Glomerular visceral epithelial cell (primary cell): ENCODE data around the gene ATXN1L.
"Not testable (repeated sequence)": the region's sequence is repeated elsewhere in the genome, so short reads cannot be mapped to it uniquely, and the experiment has no call there.

Experiments used
- DNase-seq: peaks from one replicate; pipeline ENCODE4 v3.0.0-alpha.2; 2016; ENCODE audit errors: extremely low spot score

ATXN1L gene, protein sequence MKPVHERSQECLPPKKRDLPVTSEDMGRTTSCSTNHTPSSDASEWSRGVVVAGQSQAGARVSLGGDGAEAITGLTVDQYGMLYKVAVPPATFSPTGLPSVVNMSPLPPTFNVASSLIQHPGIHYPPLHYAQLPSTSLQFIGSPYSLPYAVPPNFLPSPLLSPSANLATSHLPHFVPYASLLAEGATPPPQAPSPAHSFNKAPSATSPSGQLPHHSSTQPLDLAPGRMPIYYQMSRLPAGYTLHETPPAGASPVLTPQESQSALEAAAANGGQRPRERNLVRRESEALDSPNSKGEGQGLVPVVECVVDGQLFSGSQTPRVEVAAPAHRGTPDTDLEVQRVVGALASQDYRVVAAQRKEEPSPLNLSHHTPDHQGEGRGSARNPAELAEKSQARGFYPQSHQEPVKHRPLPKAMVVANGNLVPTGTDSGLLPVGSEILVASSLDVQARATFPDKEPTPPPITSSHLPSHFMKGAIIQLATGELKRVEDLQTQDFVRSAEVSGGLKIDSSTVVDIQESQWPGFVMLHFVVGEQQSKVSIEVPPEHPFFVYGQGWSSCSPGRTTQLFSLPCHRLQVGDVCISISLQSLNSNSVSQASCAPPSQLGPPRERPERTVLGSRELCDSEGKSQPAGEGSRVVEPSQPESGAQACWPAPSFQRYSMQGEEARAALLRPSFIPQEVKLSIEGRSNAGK

DNA sequence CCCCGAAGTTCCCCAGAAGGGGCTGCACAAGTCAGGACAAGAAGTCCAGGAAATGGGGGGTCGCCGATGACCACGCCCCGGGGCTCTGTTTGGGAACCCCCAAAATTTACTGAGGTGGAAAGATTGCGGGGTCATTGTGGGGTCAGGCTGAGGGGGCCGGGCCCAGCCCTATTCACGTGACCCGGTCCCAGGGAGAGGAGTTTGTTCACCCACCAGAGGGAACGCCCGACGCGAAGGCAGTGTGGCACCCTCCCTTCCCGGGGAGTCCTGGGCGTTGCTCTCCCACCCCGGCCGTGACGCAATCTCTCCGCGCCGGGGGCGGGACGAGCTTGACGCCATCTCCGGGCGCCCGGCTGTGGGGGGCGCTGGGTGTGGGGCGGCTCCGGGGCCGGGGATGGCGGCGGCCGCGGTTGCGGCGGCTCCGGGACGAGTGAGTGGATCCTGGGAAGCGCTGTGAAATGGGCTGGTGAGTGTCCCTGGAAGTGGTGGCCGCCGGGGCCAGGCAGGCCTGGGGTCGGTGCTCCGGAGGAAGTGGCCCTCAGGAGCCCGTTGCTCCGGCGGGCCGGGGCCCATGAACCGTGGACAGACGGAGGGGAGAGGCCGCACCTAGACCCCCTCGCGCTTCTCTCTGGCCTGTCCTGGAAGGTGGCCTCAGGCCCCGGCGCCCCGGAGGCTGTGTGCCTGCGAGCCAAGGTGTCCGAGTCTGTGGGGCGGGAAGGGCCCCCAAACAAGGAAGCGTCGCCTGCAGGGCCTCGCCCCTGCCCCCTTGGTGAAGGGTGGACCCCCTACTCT is at the start of gene ATXN1L:
ATXN1L (plus strand) TSS at position 338 of the 792 bp plus-strand sequence. CDS start 3,765 bp downstream, outside the sequence.
- DNase-seq = peak; percentile 90

DNA sequence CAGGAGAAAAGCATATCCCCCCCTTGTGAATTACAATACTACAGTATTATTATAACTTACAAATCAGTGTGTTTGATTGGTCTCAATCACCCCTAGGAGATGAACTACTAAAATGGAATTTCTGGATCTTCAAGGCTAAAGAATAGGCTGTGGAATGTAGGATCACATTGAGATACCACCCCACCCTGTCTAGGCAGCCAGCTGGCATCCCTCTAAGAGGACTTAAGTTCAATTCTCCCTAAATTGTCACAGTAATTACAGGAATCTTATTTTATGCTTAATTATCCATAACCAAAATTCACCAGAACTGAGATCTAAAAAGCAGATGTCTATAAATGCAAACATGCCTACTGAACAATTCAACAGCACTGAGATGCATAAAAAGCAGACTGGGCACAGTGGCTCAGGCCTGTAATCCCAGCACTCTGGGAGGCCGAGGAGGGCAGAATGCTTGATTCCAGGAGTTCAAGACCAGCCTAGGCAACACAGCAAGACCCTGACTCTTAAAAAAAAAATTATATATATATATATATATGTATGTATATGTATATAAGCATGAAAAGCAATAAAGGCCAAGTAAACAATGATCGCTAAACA is 49.2 kb upstream of the ATXN1L start:
- DNase-seq = no peak

DNA sequence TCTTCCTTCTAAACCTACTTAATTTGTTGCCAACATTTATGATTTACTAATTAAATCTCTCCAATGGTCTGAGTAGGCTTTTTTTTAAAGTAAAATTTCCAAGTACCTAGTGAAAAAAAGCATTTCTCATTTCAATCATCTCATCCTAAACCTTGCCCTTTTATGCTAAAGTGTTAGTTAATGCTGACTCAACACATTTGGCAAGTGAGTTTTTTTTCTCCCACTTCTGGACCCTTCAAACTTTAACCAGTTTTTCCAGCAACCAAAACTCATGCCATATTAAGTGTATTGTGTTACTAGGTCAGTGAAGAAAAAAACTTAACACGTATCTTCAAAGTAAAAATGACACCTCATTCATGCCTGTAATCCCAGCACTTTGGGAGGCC is 42.5 kb upstream of the ATXN1L start:
- no peak for DNase-seq

DNA sequence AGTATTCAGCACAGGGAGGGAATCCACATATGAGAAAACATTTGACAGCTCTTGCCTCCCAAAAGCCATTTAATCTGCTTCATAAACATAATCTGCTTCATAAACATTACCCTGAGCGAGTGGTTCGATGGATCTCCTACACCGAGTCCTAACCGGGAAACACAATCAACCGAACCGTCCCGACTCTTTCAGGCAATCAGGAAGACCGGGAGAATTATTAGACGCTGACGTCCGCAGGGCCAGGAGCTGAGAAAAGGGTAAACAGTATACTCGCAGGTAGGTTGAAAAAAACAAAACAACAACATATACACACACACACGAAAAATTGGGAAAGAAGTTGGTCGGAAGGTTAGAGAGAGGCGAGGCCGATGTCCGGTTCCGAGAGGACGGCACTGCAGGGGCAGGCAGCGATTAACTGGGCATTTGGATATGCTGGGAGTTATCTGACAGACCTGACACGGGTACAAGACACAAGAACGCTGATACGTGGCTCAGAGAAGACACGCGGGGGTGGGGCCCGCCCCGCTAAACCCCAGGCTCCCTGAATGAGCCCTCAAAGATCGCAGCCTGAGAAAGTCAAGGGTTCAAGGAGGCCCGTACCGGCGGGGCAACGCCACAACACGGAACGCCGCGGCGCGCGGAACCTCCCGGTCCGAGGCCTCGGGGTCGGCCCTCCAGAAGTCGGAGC is 37.7 kb upstream of the ATXN1L start:
- peak; percentile 25 for DNase-seq

DNA sequence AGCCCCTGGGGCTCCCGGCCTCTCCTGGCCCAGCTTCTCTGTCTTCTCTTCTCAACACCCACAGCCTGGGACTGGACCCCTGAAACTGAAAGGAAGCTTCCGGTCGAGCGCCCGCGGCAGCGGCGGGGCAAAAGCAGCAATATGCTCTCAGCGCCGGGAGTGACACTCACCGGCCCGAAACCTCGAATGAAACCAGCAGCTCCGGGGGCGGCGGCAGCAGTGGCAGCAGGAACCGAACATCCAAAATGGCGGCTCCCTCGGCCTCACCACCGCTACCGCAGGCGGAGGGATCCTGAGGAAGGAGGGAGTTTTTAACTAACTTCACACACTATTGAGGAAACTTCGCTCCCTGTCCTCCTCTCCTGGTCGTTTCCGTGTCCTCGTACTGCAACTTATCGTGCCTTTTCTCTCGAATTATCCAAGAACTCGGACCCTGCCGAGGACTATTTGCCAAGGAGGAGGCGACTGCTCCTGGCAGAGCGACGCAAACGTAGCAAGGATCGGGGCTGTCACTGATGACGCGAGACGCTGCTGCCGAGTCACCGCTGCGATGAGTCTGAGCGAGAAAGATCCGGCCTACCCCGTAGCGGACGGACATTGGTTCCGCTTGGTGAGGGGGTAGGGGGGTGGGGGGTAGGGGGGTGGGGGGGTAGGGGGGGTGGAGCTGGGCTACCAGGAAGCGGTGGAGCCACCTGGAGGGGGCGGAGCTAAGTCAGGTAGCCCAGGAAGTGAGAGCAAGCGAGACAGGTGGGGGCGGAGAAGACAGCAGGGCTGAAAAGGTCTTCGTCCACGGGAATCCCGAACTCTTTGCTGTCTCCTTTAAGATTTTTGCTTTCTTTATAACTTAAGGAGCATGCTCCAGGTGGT is 37.0 kb upstream of the ATXN1L start, which contains the start of gene AP1G1:
AP1G1 (minus strand) TSS at position 242 of the 867 bp plus-strand sequence. CDS start 19,355 bp downstream, outside the sequence.
- peak; percentile 94 for DNase-seq

DNA sequence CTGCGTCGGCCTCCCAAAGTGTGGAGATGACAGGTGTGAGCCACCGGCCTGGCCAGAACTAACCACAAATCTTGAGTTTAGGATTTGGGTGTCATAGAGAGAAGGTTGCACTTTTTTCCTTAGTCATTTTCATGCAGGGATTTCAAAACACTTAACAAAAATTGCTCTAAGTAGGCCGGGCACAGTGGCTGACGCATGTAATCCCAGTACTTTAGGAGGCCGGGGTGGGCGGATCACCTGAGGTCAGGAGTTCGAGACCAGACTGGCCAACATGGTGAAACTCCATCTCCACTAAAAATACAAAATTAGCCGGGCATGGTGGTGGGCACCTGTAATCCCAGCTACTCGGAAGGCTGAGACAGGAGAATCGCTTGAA is 35.6 kb upstream of the ATXN1L start:
- DNase-seq = not testable (repeated sequence)

DNA sequence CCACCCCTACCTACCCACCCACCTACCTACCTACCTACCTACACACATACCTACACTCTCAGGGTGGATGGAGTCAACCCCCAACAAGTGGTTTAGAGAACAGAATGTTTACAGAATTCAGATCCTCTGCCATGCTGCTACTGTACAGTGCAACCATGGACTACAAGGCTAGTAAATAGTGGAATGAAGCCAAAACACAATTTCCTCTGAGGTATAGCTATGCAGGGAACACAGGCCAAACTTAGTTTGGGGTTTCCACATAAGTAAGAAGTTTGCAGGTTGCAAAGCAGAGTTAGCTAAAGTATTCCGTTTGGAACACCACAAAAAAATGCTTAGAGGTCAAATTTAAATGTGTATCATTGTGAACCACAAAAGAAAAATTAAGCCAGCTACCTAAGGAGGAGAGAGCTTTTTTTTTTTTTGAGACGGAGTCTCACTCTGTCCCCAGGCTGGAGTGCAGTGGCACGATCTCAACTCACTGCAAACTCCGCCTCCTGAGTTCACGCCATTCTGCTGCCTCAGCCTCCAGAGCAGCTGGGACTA is 34.4 kb upstream of the ATXN1L start:
- no peak for DNase-seq

DNA sequence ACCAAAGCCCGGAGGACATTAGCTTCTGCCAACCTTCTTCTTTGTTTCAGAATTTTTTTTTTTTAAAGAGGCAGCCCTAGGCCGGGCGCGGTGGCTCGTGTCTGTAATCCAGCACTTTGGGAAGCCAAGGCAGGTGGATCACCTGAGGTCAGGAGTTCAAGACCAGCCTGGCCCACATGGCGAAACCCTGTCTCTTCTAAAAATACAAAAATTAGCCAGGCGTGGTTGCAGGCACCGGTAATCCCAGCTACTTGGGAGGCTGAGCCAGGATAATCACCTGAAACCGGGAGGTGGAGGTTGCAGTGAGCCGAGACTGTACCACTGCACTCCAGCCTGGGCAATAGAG is 28.6 kb upstream of the ATXN1L start:
- DNase-seq = not testable (repeated sequence)

DNA sequence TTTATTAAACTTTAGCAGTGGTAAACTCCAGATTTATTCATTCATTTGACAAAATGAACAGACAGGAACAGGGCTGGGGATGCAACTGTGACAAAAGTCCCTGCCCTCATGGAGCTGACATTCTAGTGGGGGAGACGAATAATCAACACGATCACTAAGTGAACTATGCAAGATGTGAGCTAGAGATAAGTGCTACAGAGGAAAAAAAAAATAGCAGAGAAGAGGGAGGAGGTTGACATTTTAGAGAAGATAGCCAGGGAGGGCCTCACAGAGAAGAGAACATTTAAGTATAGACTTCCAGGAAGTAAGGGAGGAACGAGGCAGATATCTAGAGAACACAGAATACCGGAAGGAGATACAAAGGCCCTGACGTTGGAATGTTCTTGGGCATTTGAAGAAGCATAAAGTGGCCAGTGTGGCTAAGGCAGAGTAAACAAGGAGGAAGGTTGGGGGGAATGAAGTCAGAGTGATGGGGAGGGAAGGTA is 19.2 kb upstream of the ATXN1L start:
- DNase-seq = no peak

DNA sequence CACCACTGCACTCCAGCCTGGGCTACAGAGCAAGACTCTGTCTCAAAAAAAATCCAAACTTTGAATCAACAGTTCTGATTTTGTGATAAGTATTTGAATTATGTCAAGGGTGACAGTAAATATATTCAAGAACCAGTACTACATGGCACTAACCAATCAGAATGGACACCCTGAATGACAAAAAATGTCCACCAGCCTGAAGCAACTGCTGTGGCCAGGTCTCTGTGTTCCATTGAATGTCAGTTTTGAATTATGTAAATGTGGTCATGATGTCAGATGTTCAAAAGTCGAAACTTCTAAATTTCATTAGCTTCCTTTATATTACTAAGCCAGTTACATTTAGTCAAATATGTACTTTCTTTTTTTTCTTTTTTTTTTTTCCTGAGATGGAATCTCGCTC is 15.4 kb upstream of the ATXN1L start:
- no peak for DNase-seq

DNA sequence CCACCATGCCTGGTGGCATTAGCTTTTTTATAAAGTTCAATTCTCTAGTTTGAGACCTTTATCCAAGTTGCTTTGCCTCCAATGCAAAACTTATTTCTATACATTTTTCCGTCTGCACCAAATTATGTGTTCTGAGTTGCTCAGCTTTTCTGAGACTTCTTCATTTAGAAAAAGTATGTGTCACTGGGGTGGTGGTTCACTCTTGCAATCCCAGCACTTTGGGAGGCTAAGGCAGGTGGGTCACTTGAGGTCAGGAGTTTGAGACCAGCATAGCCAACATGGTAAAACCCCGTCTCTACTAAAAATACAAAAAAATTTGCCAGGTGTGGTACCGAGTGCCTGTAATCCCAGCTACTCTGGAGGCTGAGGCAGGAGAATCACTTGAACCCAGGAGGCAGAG is 14.1 kb upstream of the ATXN1L start:
- DNase-seq = not testable (repeated sequence)

DNA sequence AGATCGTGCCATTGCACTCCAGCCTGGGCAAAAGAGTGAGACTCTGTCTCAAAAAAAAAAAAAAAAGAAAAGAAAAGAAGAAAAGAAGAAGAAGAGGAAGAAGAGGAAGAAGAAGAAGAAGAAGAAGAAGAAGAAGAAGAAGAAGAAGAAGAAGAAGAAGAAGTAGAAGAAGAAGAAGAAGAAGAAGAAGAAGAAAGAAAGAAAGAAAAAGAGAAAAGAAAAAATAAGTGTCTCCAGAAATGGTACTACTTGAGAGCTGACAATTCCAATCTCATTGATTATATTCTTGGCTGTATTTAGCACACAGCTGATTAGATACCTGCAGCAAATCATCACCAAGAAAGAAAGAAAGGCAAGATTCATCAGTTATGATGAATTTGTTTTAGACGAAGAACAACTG is 13.7 kb upstream of the ATXN1L start:
- DNase-seq = not testable (repeated sequence)

DNA sequence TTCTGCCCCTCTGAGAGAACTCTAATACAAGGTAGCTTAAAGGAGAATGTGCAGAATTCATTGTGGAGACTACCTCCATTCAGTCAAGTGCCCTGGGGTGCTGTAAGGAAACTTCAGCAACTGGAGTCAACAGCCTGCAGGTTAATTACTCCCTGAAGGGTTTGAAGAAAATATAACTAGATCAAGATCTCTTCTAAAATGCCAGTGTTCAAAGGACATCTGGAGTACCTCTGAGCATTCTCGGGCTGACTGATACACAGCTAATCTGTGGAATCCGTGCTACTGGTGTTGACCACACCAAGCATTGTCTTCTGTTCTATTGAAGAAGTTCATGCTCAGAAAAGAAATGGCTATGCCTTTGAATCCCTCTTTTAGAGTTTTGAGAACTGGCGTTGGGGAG is 11.5 kb upstream of the ATXN1L start:
- DNase-seq = no peak

DNA sequence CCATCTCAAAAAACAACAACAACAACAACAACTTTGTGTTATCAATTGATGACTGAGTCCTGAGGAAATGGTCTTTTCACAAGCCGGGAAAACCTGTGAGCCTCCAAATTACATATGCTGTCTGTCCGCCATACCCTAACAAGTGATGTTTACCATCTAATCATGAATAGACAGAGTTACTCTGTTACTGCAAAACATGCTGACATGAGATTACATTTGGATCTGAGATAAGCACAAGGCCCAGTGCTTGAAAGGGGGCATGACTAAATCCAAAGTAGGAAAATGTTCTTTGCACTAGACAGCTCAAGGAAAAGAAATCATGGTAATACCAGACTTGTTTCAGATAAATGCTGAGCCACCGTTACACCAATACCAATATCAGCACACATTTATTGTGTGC is 8.6 kb upstream of the ATXN1L start:
- no peak for DNase-seq

DNA sequence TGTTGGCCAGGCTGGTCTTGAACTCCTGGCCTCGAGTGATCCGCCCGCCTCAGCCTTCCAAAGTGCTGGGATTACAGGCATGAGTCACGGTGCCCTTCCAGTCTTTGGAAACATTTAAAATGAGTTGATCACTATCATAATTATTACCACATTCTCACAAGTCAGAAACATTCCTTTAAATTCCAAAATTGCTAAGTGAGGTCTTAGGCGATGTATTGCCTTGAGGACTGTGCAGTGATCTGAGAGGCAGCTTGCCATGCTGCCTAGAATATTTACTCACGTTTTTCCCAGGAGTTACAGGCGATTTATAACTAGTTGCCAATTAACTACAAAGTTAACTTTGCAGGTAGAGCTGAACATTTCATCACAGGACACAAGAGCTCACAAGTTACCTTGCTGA is 5.7 kb upstream of the ATXN1L start:
- no peak for DNase-seq

DNA sequence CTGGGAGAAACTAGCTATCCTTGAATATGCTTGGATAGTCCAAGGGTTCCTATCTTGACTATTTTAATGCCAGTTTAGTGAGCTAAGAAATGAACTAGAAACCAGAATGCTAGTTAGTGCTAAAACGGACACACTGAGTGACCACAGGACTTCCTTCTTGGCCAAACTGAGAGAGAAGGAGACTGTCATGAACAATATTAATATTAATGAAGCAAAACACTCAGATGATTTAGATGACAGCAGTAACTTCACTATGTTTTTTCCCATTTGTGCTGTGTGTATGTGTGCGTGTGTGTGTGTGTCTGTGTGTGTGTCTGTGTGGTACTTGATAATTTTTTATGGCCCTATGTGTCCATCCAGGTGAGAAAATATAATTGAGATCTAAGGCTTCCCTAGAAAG is 2.2 kb upstream of the ATXN1L start:
- DNase-seq = no peak

DNA sequence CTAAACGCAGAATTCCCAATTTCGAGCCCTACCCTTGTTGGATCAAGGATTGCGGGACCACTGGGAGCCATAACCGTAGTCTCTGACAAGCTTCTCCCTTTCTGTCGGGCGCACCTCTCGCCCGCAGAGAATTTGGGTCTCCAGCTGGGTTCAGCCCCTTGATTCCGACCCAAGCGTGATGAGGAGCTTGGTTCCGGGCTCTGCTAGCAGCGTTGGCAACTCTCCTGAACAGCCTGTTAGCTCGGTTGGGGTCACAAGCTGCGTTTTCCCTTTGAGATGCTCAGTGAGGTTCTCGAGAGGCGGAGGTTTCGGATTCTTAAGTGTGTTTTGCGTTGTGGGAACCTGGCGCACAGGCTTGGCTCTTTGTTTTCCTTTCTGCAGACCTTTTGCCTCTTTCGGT is 655 bp downstream of the ATXN1L start:
- no peak for DNase-seq

DNA sequence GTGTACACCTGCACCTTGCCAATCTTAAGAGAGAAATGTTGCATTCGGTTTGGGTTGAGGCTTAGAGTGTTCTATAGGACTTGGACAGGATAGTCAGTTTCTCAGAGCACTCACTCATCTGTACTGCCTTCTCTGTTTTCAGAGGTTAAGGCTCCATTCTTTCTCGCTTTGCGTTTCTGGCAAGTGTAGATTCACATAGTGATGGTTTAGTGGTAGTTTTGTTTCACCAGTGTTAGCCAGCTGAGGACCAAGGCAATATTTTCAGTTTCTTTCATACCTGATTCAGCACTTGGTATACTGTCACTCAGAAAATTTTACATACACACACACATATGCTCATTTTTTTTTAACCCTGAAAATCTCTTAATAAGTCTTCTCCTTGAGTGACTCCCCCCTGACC is 1.3 kb downstream of the ATXN1L start:
- no peak for DNase-seq

DNA sequence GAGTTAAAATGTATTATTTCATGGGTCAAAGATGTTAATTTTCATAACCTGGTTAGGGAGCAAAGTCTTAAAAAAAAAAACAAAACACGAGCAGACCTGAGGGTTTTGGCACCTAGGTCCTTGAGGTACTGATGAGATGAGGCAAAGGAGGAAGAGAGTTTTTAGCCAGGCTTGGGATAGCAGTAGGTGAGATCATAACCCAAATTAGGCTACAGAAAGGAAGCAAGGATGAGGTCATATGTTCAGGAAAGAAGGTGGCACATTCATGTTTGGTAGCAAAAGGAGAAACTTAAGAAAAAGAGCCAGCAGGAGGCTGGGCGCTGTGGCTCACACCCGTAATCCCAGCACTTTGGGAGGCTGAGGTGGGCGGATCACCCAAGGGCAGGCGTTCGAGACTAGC is 2.8 kb downstream of the ATXN1L start:
- DNase-seq = no peak

DNA sequence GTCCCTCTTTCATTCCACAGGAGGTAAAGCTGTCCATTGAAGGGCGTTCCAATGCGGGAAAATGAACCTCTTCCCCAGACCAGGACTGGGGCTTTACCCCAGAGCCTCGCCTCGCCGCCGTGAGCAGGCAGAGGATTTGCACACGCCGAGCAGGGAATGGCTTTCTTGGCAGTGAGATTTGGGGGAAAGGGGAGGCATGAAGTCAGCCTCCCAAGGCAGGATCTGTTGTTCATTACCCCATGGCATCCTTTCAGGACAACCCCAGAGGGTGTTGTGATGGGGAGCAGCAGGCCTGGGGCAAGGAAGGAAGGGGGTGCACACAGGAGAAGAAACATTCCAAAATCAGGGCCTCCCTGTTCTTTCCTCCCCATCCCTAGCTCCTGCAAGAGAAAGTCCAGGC is 6.0 kb downstream of the ATXN1L start:
- DNase-seq = no peak
